ENCODE results near the gene KCTD2.

Gene KCTD2

GRCh38 chr17:75098861-75099260 lies 51.8 kb downstream of the KCTD2 start:
- no peak for DNase-seq (ENCODE audit: low spot score)

GRCh38 chr17:75099881-75100595 lies 53.0 kb downstream of the KCTD2 start:
- DNase-seq (ENCODE audit: low spot score), result no peak

DNA sequence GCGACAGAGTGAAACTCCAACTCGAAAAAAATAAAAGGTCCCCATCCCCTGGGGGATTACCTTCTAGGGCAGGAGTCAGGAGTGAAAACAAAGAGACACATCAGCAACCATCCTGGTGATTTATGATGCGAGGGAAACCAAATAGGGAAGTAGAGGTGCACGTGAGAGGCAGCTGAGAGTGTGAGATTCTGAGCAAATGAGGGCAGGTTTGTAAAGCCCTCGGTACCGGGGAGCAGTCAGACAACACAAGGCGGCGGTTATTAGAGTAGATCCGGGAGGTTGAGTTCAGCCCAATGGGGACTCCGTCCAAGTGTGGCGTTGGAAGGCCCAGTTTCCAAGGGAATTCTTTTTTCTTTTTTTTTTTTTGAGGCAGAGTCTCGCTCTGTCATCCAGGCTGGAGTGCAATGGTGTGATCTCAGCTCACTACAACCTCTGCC lies 55.4 kb downstream of the KCTD2 start:
- DNase-seq (ENCODE audit: low spot score), result no peak

DNA sequence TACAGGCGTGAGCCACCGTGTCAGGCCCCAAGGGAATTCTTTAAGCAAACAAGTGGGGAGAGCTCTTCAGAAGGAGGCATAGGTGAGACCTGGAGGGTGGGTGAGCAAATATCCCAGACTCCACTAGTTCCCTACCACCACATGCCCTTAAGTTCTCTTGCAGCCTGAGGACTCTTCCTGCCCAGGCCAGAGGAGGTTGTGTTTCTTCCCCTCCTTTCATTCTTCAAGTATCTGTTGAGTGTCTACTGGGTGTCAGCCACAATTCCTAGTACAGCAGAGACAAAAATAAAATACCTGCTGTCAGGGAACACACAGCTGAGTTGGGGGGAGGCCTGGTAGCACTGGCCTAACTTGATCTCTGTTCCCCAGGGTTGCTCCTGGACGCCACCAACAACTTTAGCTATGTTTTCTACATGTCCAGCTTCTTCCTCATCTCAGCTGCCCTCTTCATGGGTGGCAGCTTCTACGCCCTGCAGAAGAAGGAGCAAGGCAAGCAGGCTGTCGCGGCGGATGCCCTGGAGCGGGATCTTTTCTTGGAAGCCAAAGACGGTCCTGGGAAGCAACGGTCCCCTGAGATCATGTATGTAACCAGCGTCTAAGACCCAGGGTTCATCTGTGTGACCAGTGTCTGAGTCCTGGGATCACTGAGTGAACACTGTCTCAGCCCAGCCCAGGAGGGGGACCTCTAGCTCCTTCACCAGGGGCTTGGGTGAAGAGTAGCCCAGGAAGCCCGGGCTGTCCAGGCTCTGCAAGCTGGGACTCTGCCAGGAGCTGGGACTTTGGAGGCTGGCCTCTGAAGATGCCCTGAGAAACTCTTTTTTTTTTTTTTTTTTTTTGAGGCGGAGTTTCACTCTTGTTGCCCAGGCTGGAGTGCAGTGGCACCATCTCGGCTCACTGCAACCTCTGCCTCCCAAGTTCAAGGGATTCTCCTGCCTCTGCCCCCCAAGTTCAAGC lies 56.9 kb downstream of the KCTD2 start:
- no peak for DNase-seq (ENCODE audit: low spot score)

DNA sequence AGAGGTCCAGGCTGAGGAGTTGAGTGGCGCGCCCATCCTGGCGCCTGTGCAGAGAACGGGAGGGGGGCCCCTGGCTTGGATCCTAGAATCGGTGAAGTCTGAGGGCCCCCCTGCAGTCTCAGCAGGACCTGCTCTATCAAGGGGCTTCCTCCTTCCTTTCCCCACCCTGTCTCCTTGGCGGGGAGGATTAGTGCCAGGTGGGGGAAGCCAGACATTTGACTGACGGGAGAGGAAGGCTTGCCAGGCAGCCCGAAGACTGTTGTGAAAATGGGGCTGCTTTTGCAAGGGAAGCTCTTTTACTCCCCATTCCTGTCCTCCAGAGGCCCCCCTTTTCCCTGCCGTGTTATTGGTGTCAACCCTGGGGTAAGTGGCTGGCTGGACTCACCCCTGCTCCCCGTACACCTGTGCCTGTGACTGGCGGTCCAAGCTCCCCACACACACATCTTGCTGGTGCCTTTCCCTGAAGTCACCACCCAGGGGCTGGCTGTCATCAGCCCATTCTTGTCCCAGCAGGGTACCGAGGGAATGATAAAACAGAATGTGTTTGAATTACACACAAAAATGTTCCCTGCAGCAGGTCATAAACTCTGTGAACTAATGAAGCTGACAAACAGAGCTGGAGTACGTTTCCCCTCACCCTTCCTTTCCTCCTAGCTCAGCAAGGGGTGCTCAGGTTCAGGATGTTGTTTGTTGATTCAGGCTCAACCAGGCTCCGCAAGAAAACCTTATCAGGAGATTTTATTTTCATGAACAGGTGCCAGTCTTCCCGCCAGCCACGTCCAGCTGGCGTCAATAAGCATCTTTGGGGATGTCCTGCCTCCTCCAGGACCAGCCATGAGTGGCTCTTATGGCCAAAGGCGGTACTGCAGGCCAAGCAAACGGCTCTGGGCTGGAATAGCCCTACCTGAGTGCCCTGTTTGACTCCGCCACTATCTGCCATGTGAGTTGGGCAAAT lies 58.4 kb downstream of the KCTD2 start:
- peak; percentile 80 for DNase-seq (ENCODE audit: low spot score)

GRCh38 chr17:75108193-75108592 lies 61.2 kb downstream of the KCTD2 start:
- DNase-seq (ENCODE audit: low spot score), result no peak

GRCh38 chr17:75109046-75109406 lies 62.0 kb downstream of the KCTD2 start:
- no peak for DNase-seq (ENCODE audit: low spot score)

GRCh38 chr17:75109407-75110233 lies 62.6 kb downstream of the KCTD2 start, which contains the start of gene ARMC7:
TSS of gene ARMC7 (plus strand) at chr17:75109969. CDS start at chr17:75110289, 320 bp downstream.
- DNase-seq (ENCODE audit: low spot score), result peak; percentile 88

GRCh38 chr17:75110234-75110937 lies 63.4 kb downstream of the KCTD2 start:
- DNase-seq (ENCODE audit: low spot score), result no peak

DNA sequence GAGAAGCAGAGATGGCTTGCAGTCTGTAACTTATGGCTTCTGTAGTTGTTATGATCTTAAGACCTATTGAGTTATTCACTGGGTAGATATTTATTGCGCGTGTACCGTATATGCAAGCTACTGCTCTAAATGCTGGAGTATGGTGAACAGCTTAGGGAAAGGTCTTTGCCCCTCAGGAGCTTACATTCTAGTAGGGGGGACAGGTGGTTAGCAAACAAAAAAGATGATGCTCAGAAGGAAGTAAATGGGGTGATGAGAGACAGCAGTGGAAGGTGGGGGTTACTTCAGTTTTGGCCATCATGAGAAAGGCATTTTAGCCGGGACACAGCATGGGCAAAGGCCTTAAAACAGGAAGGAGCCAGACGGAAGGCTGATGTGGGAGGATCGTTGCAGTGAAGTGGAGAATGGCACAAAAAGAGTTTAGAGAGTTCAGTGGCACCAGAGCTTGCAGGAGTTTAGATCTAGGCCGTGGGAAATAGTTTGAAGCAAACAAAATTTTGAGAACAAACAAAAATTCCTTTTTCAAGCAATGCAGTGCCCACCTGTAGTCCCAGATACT lies 64.8 kb downstream of the KCTD2 start:
- no peak for DNase-seq (ENCODE audit: low spot score)

- peak; percentile 87 for DNase-seq (ENCODE audit: low spot score)
These were observed 67.0 kb downstream of the KCTD2 start for GRCh38 chr17:75113798-75114551.

- no peak for DNase-seq (ENCODE audit: low spot score)
These were observed 67.7 kb downstream of the KCTD2 start for GRCh38 chr17:75114552-75115314.

Small RNA genes within 50 kb of the gene (small RNA-seq; reads per million reads assigned to genes)
- gene AC111186.1, result 0 reads per million in 2 experiments
- 0 reads per million in 2 experiments for gene RF00019
- 0 reads per million in 2 experiments for gene RN7SL573P
- 0 reads per million in 2 experiments for gene RNU6-362P
